ENCODE measurements around the gene KRT86.
"Not testable (repeated sequence)": the region's sequence is repeated elsewhere in the genome, so short reads cannot be mapped to it uniquely, and the experiment has no call there.

The KRT86 gene

DNA sequence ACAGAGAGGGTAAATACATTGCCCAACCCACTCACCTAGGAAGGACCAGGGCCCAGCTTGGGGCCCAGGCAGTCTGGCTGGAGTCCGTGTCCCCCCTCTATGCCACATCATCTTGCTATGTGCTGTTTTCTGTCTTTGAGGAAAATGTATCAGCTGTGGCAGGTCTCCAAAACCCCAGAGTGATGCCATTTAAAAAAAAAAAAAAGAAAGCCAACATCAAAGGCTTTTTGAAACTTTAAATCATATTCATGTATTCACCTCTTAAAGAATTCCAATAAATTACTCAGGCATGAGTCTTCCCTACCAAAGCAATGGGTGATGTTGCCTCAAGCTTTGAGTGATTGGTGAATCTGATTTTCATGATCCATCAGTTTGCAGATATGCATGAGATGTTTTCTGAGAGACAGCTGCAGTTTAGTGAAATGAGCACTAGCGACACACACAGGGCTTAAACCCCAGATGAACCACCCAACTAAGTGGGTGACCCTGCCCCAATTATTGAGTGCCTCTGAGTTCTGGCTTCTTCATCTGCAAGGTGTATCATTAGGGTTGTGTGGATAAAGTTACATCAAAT is 10.8 kb downstream of the KRT86 start:
- Histone ChIP-seq H3K4me3 (ENCODE audit: low read length) (no peak overlapping the region), H3F3A (ENCODE audit: control insufficient read depth, insufficient read depth) (no peaks in the 10 kb centered on the region), H3K27ac (ENCODE audit: low read depth, low read length) (no peak overlapping the region), H3K4me1 (ENCODE audit: control insufficient read depth, low read length) (0 out of 2 replicates have a peak, but pooled peaks cover 3% of the 10 kb centered on the region), H3K79me2 (ENCODE audit: control insufficient read depth, low read length) (no peaks in the 10 kb centered on the region), H3K27me3 (ENCODE audit: control insufficient read depth, low read length) (no peaks in the 10 kb centered on the region), H3K9me2 (replicated peaks; ENCODE audit: control insufficient read depth, low read length) (no peaks in the 10 kb centered on the region), H3K36me3 (ENCODE audit: control insufficient read depth, low read length) (no peaks in the 10 kb centered on the region), H3K4me2 (ENCODE audit: low read length) (no peak overlapping the region), H3K9me3 (ENCODE audit: control insufficient read depth, insufficient read depth, low read length) (no peaks in the 10 kb centered on the region), H4K20me1 (ENCODE audit: control insufficient read depth, insufficient read depth, low read depth, low read length) (no peaks in the 10 kb centered on the region)
- TF ChIP-seq EZH2phosphoT487 (IDR thresholded peaks at IDR 0.05; ENCODE audit: borderline replicate concordance, low read length), result no peak
- TF ChIP-seq, protein P1, sequence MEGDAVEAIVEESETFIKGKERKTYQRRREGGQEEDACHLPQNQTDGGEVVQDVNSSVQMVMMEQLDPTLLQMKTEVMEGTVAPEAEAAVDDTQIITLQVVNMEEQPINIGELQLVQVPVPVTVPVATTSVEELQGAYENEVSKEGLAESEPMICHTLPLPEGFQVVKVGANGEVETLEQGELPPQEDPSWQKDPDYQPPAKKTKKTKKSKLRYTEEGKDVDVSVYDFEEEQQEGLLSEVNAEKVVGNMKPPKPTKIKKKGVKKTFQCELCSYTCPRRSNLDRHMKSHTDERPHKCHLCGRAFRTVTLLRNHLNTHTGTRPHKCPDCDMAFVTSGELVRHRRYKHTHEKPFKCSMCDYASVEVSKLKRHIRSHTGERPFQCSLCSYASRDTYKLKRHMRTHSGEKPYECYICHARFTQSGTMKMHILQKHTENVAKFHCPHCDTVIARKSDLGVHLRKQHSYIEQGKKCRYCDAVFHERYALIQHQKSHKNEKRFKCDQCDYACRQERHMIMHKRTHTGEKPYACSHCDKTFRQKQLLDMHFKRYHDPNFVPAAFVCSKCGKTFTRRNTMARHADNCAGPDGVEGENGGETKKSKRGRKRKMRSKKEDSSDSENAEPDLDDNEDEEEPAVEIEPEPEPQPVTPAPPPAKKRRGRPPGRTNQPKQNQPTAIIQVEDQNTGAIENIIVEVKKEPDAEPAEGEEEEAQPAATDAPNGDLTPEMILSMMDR (IDR thresholded peaks at IDR 0.05; ENCODE audit: low read depth, low read length, poor library complexity, severe bottlenecking), result no peak

DNA sequence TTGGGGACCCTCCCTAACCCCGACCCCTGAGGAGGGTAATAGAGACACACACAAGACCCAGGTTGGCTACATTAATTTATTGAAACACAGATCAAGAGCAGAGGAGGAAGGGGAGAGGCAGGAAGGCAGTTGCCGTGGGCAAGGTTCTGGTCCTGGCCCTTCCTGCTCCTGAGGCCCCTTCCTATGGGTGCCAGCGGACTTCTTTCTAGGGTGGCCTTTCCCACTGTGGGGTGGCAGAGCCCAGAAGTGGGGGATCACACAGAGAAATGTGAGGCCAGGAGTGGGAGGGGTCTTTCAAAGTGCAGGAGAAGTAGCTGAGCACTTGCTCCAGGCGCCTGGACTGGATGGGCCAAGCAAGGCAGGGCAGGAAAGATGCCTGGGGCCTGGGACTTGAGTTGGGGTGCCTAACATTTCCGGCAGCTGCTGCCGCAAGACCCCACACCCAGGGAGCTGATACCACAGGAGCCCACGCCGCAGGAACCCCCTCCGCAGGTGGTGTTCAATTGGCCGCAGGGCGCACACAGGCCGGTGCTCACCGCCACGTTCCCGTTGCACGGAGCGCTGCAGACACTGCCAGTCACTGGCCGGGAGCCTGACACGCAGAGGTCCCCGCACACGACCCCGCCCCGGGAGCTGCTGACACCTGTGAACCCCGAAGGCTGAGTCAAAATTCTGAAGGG is 11.5 kb downstream of the KRT86 start:
- Histone ChIP-seq H3K27ac (ENCODE audit: low read depth, low read length) (no peak overlapping the region), H3K4me1 (ENCODE audit: control insufficient read depth, low read length) (0 out of 2 replicates have a peak, but pooled peaks cover 3% of the 10 kb centered on the region), H3K9me3 (ENCODE audit: control insufficient read depth, insufficient read depth, low read length) (no peaks in the 10 kb centered on the region), H3K36me3 (ENCODE audit: control insufficient read depth, low read length) (no peaks in the 10 kb centered on the region), H3K4me2 (ENCODE audit: low read length) (no peak overlapping the region), H3F3A (ENCODE audit: control insufficient read depth, insufficient read depth) (no peaks in the 10 kb centered on the region), H4K20me1 (ENCODE audit: control insufficient read depth, insufficient read depth, low read depth, low read length) (no peaks in the 10 kb centered on the region), H3K27me3 (ENCODE audit: control insufficient read depth, low read length) (no peaks in the 10 kb centered on the region), H3K9me2 (replicated peaks; ENCODE audit: control insufficient read depth, low read length) (no peaks in the 10 kb centered on the region), H3K79me2 (ENCODE audit: control insufficient read depth, low read length) (no peaks in the 10 kb centered on the region), H3K4me3 (ENCODE audit: low read length) (no peak overlapping the region)
- no peak for TF ChIP-seq EZH2phosphoT487 (IDR thresholded peaks at IDR 0.05; ENCODE audit: borderline replicate concordance, low read length)
- TF ChIP-seq, protein P1 (IDR thresholded peaks at IDR 0.05; ENCODE audit: low read depth, low read length, poor library complexity, severe bottlenecking), result no peak

DNA sequence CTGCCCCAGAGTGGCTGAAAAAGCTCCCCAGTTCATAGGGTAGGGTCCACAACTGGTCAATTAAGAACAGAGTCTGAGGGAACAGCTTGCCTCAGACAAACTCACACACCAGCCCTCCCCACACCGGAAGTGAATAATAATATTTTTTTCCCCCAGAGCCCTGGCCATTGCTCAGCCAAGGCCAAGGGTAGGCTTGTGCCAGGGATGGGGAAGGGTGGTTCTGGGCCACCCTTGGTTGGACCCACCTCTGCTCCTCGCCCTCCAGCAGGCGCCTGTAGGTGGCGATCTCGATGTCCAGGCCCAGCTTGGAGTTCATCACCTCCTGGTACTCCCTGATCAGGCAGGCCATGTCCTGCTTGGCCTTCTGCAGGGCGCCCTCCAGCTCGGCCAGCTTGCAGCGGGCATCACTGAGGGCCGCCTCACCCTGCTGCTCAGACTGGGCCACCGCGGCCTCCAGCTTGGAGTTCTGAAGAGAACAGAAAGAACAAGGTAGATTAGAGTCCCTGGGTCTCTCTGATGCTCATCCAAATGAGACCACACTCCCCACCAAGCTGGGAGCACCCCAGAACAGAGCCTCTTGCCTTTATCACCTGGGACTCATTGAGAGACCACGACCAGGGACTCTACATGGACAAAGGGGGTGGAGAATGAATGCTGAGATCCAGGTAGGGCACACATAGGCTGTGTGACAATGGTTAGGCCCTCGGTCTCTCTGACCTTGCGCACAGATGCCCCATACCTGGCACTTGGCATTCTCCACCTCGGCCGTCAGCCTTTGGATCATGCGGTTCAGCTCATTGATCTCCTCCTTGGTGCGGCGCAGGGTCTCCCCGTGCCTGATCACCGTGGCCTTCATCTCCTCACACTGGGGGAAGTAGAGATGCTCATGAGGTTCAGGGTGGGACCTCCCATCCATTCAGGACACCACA is 12.7 kb downstream of the KRT86 start:
- not testable (repeated sequence) for H4K20me1 ChIP-seq (ENCODE audit: control insufficient read depth, insufficient read depth, low read depth, low read length); H3K79me2 ChIP-seq (ENCODE audit: control insufficient read depth, low read length); H3K9me2 ChIP-seq (replicated peaks; ENCODE audit: control insufficient read depth, low read length); H3K4me1 ChIP-seq (ENCODE audit: control insufficient read depth, low read length); H3K36me3 ChIP-seq (ENCODE audit: control insufficient read depth, low read length); H3K27me3 ChIP-seq (ENCODE audit: control insufficient read depth, low read length); H3K27ac ChIP-seq (ENCODE audit: low read depth, low read length); H3K9me3 ChIP-seq (ENCODE audit: control insufficient read depth, insufficient read depth, low read length); H3K4me3 ChIP-seq (ENCODE audit: low read length); H3K4me2 ChIP-seq (ENCODE audit: low read length); H3F3A ChIP-seq (ENCODE audit: control insufficient read depth, insufficient read depth)
- TF ChIP-seq, protein P1 (IDR thresholded peaks at IDR 0.05; ENCODE audit: low read depth, low read length, poor library complexity, severe bottlenecking), result peak; percentile 41

DNA sequence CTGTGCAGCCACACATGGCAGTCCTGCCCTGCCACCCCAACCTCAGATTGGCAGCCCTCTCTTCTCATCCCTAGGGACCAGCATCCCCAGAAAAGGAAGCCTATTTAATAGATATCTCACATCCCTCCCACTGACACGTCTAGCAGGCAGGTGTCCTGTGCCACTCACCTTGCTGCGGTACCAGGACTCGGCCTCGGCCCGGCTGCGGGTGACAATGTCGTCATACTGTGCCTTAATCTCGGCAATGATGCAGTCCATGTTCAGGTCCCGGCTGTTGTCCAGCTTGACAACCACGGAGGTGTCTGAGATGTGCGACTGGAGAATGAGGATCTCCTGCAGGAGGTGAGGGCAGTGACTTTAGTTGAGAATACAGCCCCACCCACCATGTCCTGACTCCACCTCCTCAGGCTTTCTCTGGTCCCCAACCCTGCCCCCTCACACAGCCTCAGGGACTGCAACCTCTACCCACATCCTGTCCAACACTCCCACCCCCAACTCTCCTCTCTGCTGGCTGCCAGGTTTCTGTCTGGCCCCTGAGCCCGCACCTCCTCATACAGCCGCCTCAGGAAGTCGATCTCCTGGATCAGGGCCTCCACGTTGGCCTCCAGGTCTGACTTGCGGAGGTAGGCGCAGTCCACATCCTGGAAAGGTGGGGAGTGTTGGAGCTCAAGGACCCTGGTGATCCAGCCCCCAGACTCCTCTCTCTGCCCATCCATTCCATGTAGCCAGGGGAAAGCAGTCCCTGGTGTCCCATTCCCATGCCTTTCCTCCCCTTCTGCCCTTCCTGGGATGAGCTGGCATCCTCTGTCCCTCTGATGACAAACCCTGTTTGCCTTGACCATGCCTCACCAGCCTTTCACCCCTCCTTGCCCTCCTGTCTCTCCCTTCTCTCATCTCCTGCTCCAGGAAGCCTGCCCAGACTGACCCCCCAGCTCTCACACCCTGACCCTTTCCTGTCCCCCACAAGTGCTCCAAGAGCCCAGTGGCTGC is 13.7 kb downstream of the KRT86 start:
- H3K4me2 ChIP-seq (ENCODE audit: low read length); H3K9me3 ChIP-seq (ENCODE audit: control insufficient read depth, insufficient read depth, low read length); H3K4me1 ChIP-seq (ENCODE audit: control insufficient read depth, low read length); H3K36me3 ChIP-seq (ENCODE audit: control insufficient read depth, low read length); H3F3A ChIP-seq (ENCODE audit: control insufficient read depth, insufficient read depth); H3K27ac ChIP-seq (ENCODE audit: low read depth, low read length); H3K27me3 ChIP-seq (ENCODE audit: control insufficient read depth, low read length); H3K9me2 ChIP-seq (replicated peaks; ENCODE audit: control insufficient read depth, low read length); H3K4me3 ChIP-seq (ENCODE audit: low read length); H4K20me1 ChIP-seq (ENCODE audit: control insufficient read depth, insufficient read depth, low read depth, low read length); H3K79me2 ChIP-seq (ENCODE audit: control insufficient read depth, low read length): not testable (repeated sequence)
